Activated CD8-positive, alpha-beta memory T cell treated with anti-CD3 and anti-CD28 coated beads, Interleukin-2, amount 10 ng/mL, durations not matched to agents 7 days and 5 days (primary cell): Measurements from ENCODE around the gene UBE2V1. TPM values are rescaled to one million over a fixed set of nuclear protein-coding genes. Genes with fewer than 3 reads are reported as not detected.

ENCODE experiments used
- ATAC-seq: fragments of 150-1000 bp; cut with Tn5 transposase; one replicate; pipeline ENCODE4 v1.10.0; 2021; ENCODE audit warnings: moderate library complexity
- CTCF ChIA-PET: fragments of 350-600 bp; sonication (Branson Sonifier 250); formaldehyde crosslinking; loops from one replicate; lab custom pipeline; 2021; ENCODE audit warnings: antibody characterized with exemption; lab: Charles Lee
- DNase-seq: peaks from one replicate; pipeline ENCODE4 v3.0.0-alpha.2; 2020
- H3K27ac Mint-ChIP-seq: one replicate; pipeline ENCODE4 v1.8.0; 2021; ENCODE audit warnings: mild to moderate bottlenecking, mixed read lengths
- H3K27me3 Mint-ChIP-seq: one replicate; pipeline ENCODE4 v1.8.0; 2021; ENCODE audit warnings: mixed read lengths
- H3K36me3 Mint-ChIP-seq: one replicate; pipeline ENCODE4 v1.8.0; 2021; ENCODE audit warnings: mild to moderate bottlenecking, mixed read lengths
- H3K4me1 Mint-ChIP-seq: one replicate; pipeline ENCODE4 v1.8.0; 2021; ENCODE audit warnings: mixed read lengths
- H3K4me3 Mint-ChIP-seq: one replicate; pipeline ENCODE4 v1.8.0; 2021; ENCODE audit warnings: mild to moderate bottlenecking, moderate library complexity, mixed read lengths
- H3K9me3 Mint-ChIP-seq: one replicate; pipeline ENCODE4 v1.8.0; 2022; ENCODE audit warnings: low read depth, mixed read lengths
- total RNA-seq, 2 experiments: library from RNA; stranded (reverse); gene quantifications; one replicate each; pipeline ENCODE4 v1.2.3, GENCODE V29; 2021

Gene UBE2V1
- total RNA-seq, 2 experiments from 2014 or later: 140 to 158 TPM

GRCh38 chr20:50049442-50050026, 63.4 kb downstream of the UBE2V1 start:
- Mint-ChIP-seq H3K4me1 (peaks cover 25% of the 10 kb centered on the region), H3K27ac (no peak overlapping the region), H3K27me3 (peaks cover 21% of the 10 kb centered on the region), H3K4me3 (no peak overlapping the region), H3K36me3 (no peaks in the 10 kb centered on the region), H3K9me3 (peaks cover 2% of the 10 kb centered on the region)
- ATAC-seq (no peak), DNase-seq (no peak)
- CTCF ChIA-PET: interaction anchor here (0.9 to 2.0 kb wide), 3 partner anchors 22 to 70 kb away, joined by 5 to 8 read pairs (median 7); no protein-coding TSS in a partner anchor

- ATAC-seq (peak; percentile 78), DNase-seq (peak; percentile 62)
- Mint-ChIP-seq H3K36me3 (no peaks in the 10 kb centered on the region), H3K27me3 (peaks cover 18% of the 10 kb centered on the region), H3K9me3 (peaks cover 2% of the 10 kb centered on the region), H3K4me1 (peaks cover 25% of the 10 kb centered on the region), H3K4me3 (no peak overlapping the region), H3K27ac (peak overlapping the region; percentile 28)
- CTCF ChIA-PET: interaction anchor here (1.8 to 2.0 kb wide), 2 partner anchors 22 to 69 kb away, joined by 7 to 8 read pairs; no protein-coding TSS in a partner anchor
Measured at GRCh38 chr20:50048420-50049166, 64.4 kb downstream of the UBE2V1 start.

GRCh38 chr20:50044353-50044960, 68.5 kb downstream of the UBE2V1 start:
- H3K36me3 Mint-ChIP-seq: no peaks in the 10 kb centered on the region
- no peak for ATAC-seq
- no peak for DNase-seq
- H3K9me3 Mint-ChIP-seq: peaks cover 2% of the 10 kb centered on the region
- CTCF ChIA-PET: interaction anchor here (1.9 kb wide), 1 partner anchor 27 kb away, joined by 6 read pairs; no protein-coding TSS in a partner anchor
- no peak overlapping the region for H3K4me3 Mint-ChIP-seq
- H3K4me1 Mint-ChIP-seq: peaks cover 21% of the 10 kb centered on the region
- H3K27me3 Mint-ChIP-seq: peaks cover 18% of the 10 kb centered on the region
- H3K27ac Mint-ChIP-seq: no peak overlapping the region

GRCh38 chr20:50043573-50044352, 69.2 kb downstream of the UBE2V1 start:
- no peaks in the 10 kb centered on the region for H3K36me3 Mint-ChIP-seq
- no peak overlapping the region for H3K27ac Mint-ChIP-seq
- no peak for DNase-seq
- H3K9me3 Mint-ChIP-seq: peaks cover 2% of the 10 kb centered on the region
- H3K4me3 Mint-ChIP-seq: no peak overlapping the region
- ATAC-seq: no peak
- peaks cover 15% of the 10 kb centered on the region for H3K4me1 Mint-ChIP-seq
- H3K27me3 Mint-ChIP-seq: peaks cover 15% of the 10 kb centered on the region
- CTCF ChIA-PET: no interaction called here

- Mint-ChIP-seq H3K4me3 (no peak overlapping the region), H3K4me1 (peaks cover 6% of the 10 kb centered on the region), H3K27ac (no peak overlapping the region), H3K9me3 (peaks cover 2% of the 10 kb centered on the region), H3K27me3 (peaks cover 13% of the 10 kb centered on the region), H3K36me3 (no peaks in the 10 kb centered on the region)
- CTCF ChIA-PET: no interaction called here
- DNase-seq (no peak), ATAC-seq (no peak)
Measured at GRCh38 chr20:50042370-50043313, 70.3 kb downstream of the UBE2V1 start.

- Mint-ChIP-seq H3K36me3 (no peaks in the 10 kb centered on the region), H3K9me3 (peaks cover 2% of the 10 kb centered on the region), H3K4me3 (no peak overlapping the region), H3K27me3 (peaks cover 10% of the 10 kb centered on the region), H3K4me1 (peaks cover 2% of the 10 kb centered on the region), H3K27ac (no peak overlapping the region)
- no peak for ATAC-seq
- no peak for DNase-seq
- CTCF ChIA-PET: no interaction called here
Measured at GRCh38 chr20:50041246-50041873, 71.6 kb downstream of the UBE2V1 start.

- DNase-seq (no peak), ATAC-seq (no peak)
- no peak overlapping the region for H3K27ac Mint-ChIP-seq
- H3K4me3 Mint-ChIP-seq: no peak overlapping the region
- H3K36me3 Mint-ChIP-seq: no peaks in the 10 kb centered on the region
- peaks cover 6% of the 10 kb centered on the region for H3K27me3 Mint-ChIP-seq
- peaks cover under 1% of the 10 kb centered on the region for H3K4me1 Mint-ChIP-seq
- CTCF ChIA-PET: interaction anchor here (1.2 to 1.5 kb wide), 2 partner anchors 23 to 62 kb away, joined by 3 to 4 read pairs; no protein-coding TSS in a partner anchor
- peaks cover under 1% of the 10 kb centered on the region for H3K9me3 Mint-ChIP-seq
Measured at GRCh38 chr20:50040432-50041245, 72.3 kb downstream of the UBE2V1 start.

- Mint-ChIP-seq H3K4me3 (no peak overlapping the region), H3K27ac (no peak overlapping the region), H3K36me3 (no peaks in the 10 kb centered on the region), H3K4me1 (no peaks in the 10 kb centered on the region), H3K27me3 (peaks cover 4% of the 10 kb centered on the region), H3K9me3 (no peaks in the 10 kb centered on the region)
- CTCF ChIA-PET: interaction anchor here (1.2 to 1.5 kb wide), 2 partner anchors 24 to 61 kb away, joined by 3 to 4 read pairs; no protein-coding TSS in a partner anchor
- no peak for DNase-seq
- no peak for ATAC-seq
Measured at GRCh38 chr20:50039706-50040431, 73.1 kb downstream of the UBE2V1 start.

- H3K4me1 Mint-ChIP-seq: no peaks in the 10 kb centered on the region
- no peak for ATAC-seq
- no peak for DNase-seq
- peaks cover 4% of the 10 kb centered on the region for H3K27me3 Mint-ChIP-seq
- no peaks in the 10 kb centered on the region for H3K36me3 Mint-ChIP-seq
- no peak overlapping the region for H3K4me3 Mint-ChIP-seq
- no peaks in the 10 kb centered on the region for H3K9me3 Mint-ChIP-seq
- CTCF ChIA-PET: no interaction called here
- no peak overlapping the region for H3K27ac Mint-ChIP-seq
Measured at GRCh38 chr20:50038574-50038991, 74.4 kb downstream of the UBE2V1 start.

GRCh38 chr20:50038169-50038568, 74.8 kb downstream of the UBE2V1 start:
- Mint-ChIP-seq H3K4me3 (no peak overlapping the region), H3K36me3 (no peaks in the 10 kb centered on the region), H3K4me1 (no peaks in the 10 kb centered on the region), H3K27me3 (peaks cover 4% of the 10 kb centered on the region), H3K27ac (no peak overlapping the region), H3K9me3 (no peaks in the 10 kb centered on the region)
- DNase-seq (no peak), ATAC-seq (no peak)
- CTCF ChIA-PET: no interaction called here

GRCh38 chr20:50037575-50037974, 75.4 kb downstream of the UBE2V1 start:
- Mint-ChIP-seq H3K27me3 (peaks cover 4% of the 10 kb centered on the region), H3K9me3 (no peaks in the 10 kb centered on the region), H3K27ac (no peak overlapping the region), H3K36me3 (no peaks in the 10 kb centered on the region), H3K4me1 (no peaks in the 10 kb centered on the region), H3K4me3 (no peak overlapping the region)
- ATAC-seq (no peak), DNase-seq (no peak)
- CTCF ChIA-PET: interaction anchor here (1.2 to 2.2 kb wide), 3 partner anchors 34 to 58 kb away, joined by 3 to 13 read pairs (median 5); no protein-coding TSS in a partner anchor
